Measurements from ENCODE around the gene TSTD1.
"Not testable (repeated sequence)": the region's sequence is repeated elsewhere in the genome, so short reads cannot be mapped to it uniquely, and the experiment has no call there.

Gene TSTD1

DNA sequence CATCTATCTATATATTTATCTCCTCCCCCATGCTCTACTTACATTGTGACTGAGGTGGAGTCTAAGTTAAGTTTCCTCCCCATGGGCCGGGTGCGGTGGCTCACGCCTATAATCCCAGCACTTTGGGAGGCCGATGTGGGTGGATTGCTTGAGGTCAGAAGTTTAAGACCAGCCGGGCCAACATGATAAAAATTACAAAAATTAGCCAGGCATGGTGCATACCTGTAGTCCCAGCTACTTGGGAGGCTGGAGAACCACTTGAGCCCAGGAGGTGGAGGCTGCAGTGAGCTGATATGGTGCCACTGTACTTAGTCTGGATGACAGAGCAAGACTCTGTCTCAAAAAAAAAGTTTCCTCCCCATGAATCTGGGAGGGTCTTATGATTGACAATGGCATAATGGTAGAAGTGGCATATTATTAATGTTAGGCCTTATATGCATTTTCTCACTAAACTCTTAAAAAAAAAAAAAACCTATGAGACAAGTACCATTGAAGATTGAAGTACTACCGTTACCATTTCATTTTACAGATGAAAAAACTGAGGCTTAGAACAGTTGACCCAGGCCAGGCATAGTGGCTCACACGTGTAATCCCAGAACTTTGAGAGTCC lies 29.1 kb downstream of the TSTD1 start:
- no peak for DNase-seq (ENCODE audit: low read depth, low spot score)

DNA sequence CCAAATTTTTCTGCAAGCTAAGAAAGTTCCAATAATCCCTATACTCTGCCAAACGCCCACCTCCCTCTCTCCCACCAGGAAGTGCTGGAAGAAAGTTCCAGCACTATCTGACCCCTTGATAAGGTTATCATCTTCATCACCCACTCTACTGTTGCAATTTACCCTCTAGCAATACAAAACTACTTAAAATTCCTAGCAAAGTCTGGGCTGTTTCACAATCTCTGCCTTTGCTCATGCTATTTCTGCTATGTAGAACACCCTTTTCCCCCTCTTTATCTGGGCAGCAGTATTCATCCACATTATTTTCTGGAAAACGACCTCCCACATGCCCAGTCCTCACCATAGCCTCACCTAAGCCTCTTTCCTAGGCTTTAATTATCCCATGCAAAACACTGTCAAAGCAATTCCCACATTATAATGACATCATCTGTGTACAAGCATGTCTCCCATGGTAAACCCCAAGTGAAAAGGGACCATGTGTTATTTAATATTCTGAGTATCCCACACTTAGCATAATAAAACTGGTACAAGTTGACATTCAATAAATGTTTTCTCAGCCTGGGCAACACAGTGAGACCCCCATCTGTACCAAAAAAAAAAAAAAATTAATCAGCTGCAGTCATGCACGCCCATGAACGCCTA lies 29.8 kb downstream of the TSTD1 start:
- DNase-seq (ENCODE audit: low read depth, low spot score), result no peak

DNA sequence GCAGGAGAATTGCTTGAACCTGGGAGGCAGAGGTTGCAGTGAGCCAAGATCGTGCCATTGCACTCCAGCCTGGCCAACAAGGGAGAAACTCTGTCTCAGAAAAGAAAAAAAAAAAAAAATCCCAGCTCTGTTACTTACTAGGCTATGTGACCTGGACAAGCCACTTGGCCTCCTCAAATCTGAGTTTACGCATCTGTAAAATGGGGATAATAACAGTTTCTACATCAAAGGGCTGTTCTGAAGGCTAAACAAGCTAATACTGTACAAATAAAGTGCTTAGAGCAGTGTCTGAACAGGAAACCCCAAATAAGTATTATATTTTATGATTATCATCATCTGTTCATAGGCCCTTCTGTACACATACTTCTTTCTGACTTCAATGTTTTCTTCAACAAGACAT lies 31.4 kb downstream of the TSTD1 start:
- no peak for DNase-seq (ENCODE audit: low read depth, low spot score)

- no peak for DNase-seq (ENCODE audit: low read depth, low spot score)
Measured at GRCh38 chr1:161006563-161006962, 32.2 kb downstream of the TSTD1 start.

DNA sequence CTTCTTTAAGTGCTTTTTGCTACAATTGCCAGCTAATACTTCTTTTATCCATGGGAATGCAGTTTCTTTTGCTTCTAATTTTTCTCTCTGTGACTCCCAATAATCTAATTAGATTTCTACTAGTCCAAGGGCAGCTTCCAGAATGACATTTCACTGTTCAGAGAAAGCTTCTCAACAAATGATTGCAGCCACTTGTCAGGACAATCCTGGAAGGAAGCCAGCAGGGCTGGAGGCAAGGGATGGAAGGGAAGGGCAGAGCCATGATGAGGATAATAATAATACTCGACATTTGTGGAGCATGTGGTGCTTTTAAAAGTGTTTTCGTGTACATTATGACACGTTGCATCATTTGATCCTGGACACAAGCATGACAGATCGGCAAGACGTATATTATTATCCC lies 37.2 kb downstream of the TSTD1 start:
- no peak for DNase-seq (ENCODE audit: low read depth, low spot score)

DNA sequence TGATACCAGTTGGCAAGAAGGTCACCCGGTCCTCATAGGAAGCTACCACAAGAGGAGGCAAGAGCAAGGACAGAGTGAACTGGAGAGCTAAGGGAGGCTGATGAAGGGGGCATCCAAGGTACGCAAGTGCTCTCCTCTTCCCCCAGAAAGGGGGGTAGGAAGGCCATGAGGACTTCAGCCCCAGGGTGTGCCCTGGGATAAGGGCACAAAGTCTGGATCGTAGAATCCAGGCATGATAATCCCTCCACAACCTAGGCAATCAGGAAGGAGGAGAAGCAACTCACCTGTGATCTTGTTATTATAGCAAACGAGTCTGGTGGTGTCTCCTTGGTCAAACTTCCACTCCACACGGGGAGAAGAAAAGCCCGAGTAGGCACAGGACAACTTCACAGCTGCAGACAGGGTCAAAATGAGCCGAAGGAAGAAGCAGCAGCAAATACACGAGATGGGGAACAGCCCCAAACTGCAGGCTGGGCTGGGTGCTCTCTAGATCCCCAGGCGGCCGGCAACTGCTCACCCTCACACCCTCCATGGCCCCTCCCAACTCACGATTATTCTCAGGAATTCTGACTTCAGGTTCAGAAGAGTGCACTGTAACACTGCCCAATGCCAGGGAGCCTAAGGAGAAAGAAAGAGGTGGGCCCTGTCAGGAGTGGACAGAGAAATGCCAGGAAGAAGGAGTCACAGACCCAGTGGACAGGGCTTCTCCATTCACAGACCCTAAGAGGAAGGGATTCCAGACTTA lies 37.9 kb downstream of the TSTD1 start:
- DNase-seq (ENCODE audit: low read depth, low spot score), result no peak

DNA sequence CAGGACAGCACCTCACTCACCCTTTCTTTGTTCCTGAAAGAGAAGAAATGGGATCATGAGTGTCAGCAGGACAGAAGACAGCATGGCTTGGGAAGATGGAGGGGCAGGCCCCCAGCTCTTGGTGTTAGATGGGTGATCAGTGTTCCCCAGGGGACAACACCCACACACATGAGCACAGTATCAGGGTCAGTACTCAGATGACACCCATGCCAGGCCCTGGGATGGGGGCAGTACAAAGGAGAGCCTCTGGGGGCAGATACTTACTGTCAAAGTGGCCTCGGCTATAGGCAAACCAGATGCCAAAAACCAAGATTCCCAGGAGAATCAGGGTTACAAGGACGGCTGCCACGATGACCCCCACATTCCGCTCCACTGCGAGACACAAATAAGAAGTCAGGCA lies 39.4 kb downstream of the TSTD1 start:
- DNase-seq (ENCODE audit: low read depth, low spot score), result no peak

DNA sequence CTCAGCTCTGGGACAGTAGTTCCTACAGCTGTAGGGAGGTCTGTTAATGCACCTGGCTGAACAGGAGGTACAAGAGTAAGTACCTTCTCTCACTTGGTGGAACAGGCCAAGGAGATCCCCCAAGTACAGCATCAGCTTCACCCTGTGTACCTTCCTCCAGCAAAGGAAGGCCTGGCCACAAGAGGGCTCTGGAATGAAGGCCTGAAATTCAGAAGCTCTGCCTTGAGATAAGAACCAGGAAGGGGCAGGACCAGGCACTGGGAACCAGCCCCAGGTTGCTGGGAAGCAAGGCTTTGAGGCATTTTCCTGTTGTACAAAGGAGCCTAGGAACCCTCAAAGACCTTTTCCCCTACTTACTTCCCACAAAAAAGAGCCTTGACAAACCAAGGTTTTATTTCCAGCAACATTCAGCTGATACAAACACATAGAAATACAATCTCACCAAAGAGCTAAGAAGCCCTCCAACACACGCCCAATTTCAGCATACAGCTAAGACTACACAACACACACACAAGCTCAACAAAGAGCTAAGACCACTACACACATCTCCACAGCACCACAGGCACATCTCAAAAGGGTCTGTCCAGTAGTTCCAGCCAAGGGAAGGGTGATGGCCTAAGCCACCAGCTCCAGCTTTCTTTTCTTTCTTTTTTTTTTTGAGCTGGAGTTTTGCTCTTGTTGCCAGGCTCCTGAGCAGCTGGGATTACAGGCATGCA lies 41.3 kb downstream of the TSTD1 start:
- no peak for DNase-seq (ENCODE audit: low read depth, low spot score)

DNA sequence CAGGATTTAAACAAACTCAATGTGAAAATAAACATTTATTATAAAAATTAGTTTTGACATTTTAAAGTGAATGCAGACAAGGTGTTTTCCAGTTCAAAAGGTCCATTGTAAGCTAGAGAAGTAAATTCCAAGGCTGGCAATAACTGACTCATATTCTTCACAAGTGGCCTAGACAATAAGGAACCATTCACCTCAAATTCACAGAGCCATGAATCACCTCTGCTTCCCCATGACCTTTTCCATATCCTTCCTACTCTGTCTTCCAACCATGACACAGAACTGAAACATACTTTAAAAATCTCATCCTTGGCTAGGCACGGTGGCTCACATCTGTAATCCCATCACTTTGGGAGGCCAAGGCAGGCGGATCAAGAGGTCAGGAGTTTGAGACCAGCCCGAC lies 42.6 kb downstream of the TSTD1 start:
- no peak for DNase-seq (ENCODE audit: low read depth, low spot score)

DNA sequence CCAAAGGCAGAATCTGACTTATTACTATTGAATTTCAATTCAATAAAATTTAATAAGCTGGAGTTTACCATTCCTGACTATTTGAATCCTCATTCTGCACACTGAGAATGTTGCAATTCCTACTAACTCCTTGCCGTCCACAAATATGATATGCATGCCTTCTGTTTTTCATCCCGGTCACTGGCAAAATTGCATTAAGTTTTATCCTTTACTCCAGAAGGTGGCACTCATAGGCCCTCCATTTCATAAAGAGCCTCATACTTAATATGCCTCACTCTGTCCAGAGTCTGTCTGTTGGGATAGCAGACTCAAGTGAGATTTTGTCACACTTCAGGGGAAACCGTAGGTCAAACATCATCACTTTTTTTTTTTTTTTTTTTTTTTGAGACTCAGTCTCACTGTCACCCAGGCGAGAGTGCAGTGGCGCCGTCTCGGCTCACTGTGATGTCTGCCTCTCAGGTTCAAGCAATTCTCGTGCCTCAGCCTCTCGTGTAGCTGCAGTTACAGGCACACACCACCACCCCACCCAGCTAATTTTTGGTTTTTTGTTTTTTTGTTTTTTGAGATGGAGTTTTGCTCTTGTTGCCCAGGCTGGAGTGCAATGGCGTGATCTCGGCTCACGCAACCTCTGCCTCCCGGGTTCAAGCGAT lies 45.1 kb downstream of the TSTD1 start:
- no peak for DNase-seq (ENCODE audit: low read depth, low spot score)

DNA sequence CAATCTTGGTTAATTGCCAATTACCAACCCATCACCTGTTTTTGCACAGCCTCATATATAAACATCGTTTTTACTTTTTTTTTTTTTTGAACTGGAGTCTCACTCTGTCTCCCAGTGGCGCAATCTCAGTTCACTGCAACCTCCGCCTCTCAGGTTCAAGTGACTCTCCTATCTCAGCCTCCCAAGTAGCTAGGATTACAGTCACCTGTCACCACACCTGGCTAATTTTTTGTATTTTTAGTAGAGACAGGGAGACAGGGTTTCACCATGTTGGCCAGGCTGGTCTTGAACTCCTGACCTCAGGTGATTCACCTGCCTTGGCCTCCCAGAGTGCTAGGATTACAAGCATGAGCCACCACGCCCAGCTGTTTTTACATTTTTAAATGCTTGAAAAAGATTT lies 46.7 kb downstream of the TSTD1 start:
- not testable (repeated sequence) for DNase-seq (ENCODE audit: low read depth, low spot score)

Data from activated naive CD8-positive, alpha-beta T cell treated with anti-CD3 and anti-CD28 coated beads, Interleukin-2, amount 50 U/mL, for 16 hours (primary cell).